ENCODE measurements around the gene SLC17A8. TPM values are rescaled to one million over a fixed set of nuclear protein-coding genes. Genes with fewer than 3 reads are reported as not detected.

Gene SLC17A8
- total RNA-seq, 1 experiment from 2014 or later: 0.15 TPM

DNA sequence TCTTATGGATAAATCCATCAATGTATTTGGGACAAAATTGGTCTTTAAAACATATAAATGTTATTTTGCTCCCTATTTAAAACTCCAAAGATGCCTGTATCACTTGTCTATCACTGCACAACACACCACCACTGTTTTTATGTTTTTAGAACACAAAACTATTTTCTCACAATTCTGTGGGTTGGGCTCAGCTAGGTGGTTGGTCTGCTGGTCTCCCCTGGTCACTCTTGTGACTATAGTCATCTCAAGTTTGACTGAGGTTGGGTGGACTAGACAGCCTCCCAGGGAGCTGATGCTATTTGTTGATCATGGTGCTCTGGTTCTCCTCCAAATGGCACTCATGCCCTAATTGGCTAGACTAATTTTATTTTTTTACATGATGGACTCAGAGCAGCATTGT is 77.3 kb downstream of the SLC17A8 start:
- Histone ChIP-seq H3K4me1 (ENCODE audit: low read length) (no peaks in the 10 kb centered on the region), H3K79me2 (ENCODE audit: low read length) (no peaks in the 10 kb centered on the region), H4K20me1 (ENCODE audit: insufficient read depth, low read depth, low read length) (no peaks in the 10 kb centered on the region), H3K9me2 (replicated peaks; ENCODE audit: insufficient read depth, low read length) (no peaks in the 10 kb centered on the region), H3K27ac (ENCODE audit: low read length) (no peak overlapping the region), H3K4me2 (ENCODE audit: low read depth, low read length, poor library complexity, severe bottlenecking) (no peak overlapping the region), H3K36me3 (ENCODE audit: insufficient read depth, low read length) (no peaks in the 10 kb centered on the region), H3K9ac (ENCODE audit: low read length) (no peak overlapping the region), H3K27me3 (ENCODE audit: low read length) (no peaks in the 10 kb centered on the region), H2AFZ (ENCODE audit: low read length) (no peak overlapping the region), H3K9me3 (ENCODE audit: low read length) (no peaks in the 10 kb centered on the region), H3K4me3 (ENCODE audit: low read length) (no peak overlapping the region)
- DNase-seq: no peak

GRCh38 chr12:100435957-100436356 is 79.1 kb downstream of the SLC17A8 start:
- DNase-seq: no peak
- Histone ChIP-seq H3K79me2 (ENCODE audit: low read length) (no peaks in the 10 kb centered on the region), H3K4me3 (ENCODE audit: low read length) (no peak overlapping the region), H3K9ac (ENCODE audit: low read length) (no peak overlapping the region), H3K36me3 (ENCODE audit: insufficient read depth, low read length) (no peaks in the 10 kb centered on the region), H3K4me2 (ENCODE audit: low read depth, low read length, poor library complexity, severe bottlenecking) (no peak overlapping the region), H3K9me2 (replicated peaks; ENCODE audit: insufficient read depth, low read length) (no peaks in the 10 kb centered on the region), H3K4me1 (ENCODE audit: low read length) (no peaks in the 10 kb centered on the region), H4K20me1 (ENCODE audit: insufficient read depth, low read depth, low read length) (no peaks in the 10 kb centered on the region), H3K27ac (ENCODE audit: low read length) (no peak overlapping the region), H2AFZ (ENCODE audit: low read length) (no peak overlapping the region), H3K27me3 (ENCODE audit: low read length) (no peaks in the 10 kb centered on the region), H3K9me3 (ENCODE audit: low read length) (no peaks in the 10 kb centered on the region)

DNA sequence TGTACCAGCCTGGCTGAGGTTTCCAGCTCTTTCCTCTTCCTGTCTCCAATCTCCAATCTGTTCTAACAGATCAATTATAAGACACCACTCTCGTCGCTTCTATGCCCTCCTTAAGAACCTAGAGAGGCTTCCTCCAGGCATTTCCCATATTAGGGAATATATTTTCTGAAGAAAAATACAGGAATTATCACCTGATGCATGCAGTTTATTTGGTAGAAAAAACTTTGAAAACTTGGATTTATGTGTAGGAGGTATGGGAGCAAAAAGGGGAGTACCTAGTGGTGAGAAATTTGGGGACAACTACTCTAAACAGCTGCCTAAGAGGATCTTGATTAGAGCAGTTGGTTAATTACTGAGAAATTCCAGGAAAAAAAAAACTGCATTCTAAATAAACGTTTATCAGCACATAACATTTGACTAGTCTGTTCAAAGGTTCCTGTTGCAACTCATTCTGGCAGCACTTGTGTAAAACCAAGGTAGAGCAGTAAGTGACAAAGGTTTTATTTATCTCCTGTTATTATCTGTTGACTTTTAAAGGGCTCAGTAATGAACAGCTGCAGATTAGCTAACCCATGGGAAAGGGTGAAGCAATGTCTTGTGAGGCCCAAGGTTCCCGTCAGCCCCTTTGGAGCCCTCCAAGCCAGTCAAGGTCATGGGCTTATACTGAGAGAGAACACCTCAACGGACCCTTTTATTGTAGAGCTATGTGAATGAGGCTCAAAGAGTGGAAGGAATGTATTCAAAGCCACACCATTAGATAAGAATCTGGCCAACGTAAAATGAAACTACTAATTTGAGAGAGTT is 80.4 kb downstream of the SLC17A8 start:
- Histone ChIP-seq H3K36me3 (ENCODE audit: insufficient read depth, low read length) (no peaks in the 10 kb centered on the region), H3K27me3 (ENCODE audit: low read length) (no peaks in the 10 kb centered on the region), H3K9ac (ENCODE audit: low read length) (no peak overlapping the region), H4K20me1 (ENCODE audit: insufficient read depth, low read depth, low read length) (no peaks in the 10 kb centered on the region), H3K4me3 (ENCODE audit: low read length) (no peak overlapping the region), H2AFZ (ENCODE audit: low read length) (no peak overlapping the region), H3K9me3 (ENCODE audit: low read length) (no peaks in the 10 kb centered on the region), H3K4me1 (ENCODE audit: low read length) (no peaks in the 10 kb centered on the region), H3K27ac (ENCODE audit: low read length) (no peak overlapping the region), H3K4me2 (ENCODE audit: low read depth, low read length, poor library complexity, severe bottlenecking) (no peak overlapping the region), H3K9me2 (replicated peaks; ENCODE audit: insufficient read depth, low read length) (no peaks in the 10 kb centered on the region), H3K79me2 (ENCODE audit: low read length) (no peaks in the 10 kb centered on the region)
- no peak for DNase-seq

DNA sequence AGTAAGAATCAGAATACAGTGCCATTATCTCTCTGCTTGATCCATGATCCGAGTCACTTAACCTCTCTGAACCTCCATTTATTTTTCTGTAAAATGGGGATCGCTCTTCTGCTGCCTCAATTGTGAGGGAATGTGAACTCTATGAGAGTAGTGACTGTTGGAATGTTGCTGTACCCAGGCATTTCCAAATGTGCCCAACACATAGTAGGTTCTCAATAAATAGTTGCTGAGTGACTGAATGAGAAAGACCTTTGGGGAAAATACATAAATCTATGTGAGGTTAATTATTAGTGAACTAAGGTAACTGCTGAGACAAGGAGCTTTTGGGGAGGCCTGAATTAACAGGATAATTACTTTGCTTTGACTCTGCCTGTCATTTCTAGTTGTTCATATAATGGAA is 82.9 kb downstream of the SLC17A8 start:
- no peaks in the 10 kb centered on the region for H3K27me3 ChIP-seq (ENCODE audit: low read length)
- no peaks in the 10 kb centered on the region for H3K9me2 ChIP-seq (replicated peaks; ENCODE audit: insufficient read depth, low read length)
- no peaks in the 10 kb centered on the region for H3K36me3 ChIP-seq (ENCODE audit: insufficient read depth, low read length)
- H2AFZ ChIP-seq (ENCODE audit: low read length): no peak overlapping the region
- H3K4me2 ChIP-seq (ENCODE audit: low read depth, low read length, poor library complexity, severe bottlenecking): no peak overlapping the region
- no peak overlapping the region for H3K9ac ChIP-seq (ENCODE audit: low read length)
- no peaks in the 10 kb centered on the region for H4K20me1 ChIP-seq (ENCODE audit: insufficient read depth, low read depth, low read length)
- no peaks in the 10 kb centered on the region for H3K4me1 ChIP-seq (ENCODE audit: low read length)
- no peak for DNase-seq
- H3K79me2 ChIP-seq (ENCODE audit: low read length): no peaks in the 10 kb centered on the region
- H3K4me3 ChIP-seq (ENCODE audit: low read length): no peak overlapping the region
- no peak overlapping the region for H3K27ac ChIP-seq (ENCODE audit: low read length)
- H3K9me3 ChIP-seq (ENCODE audit: low read length): no peaks in the 10 kb centered on the region

DNA sequence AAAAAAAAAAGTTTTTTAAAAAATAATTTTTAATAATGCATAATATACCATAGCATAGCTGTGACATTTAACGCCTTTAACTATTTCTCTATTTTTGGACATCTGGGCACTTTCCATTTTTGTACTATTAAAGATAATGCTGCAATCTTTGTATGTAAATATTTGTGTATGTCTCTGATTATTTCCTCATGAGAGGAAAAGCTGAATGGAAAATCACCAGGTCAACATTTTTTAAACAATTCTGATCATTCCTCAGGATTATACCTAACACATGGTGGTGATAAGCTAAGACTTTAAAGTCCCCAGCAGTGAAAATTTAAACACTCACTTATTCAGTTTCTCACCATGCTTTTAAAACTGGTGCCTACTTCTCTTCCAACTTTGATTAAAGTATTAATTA is 85.5 kb downstream of the SLC17A8 start:
- Histone ChIP-seq H2AFZ (ENCODE audit: low read length) (no peak overlapping the region), H3K9me3 (ENCODE audit: low read length) (no peaks in the 10 kb centered on the region), H3K27ac (ENCODE audit: low read length) (no peak overlapping the region), H3K4me2 (ENCODE audit: low read depth, low read length, poor library complexity, severe bottlenecking) (no peak overlapping the region), H3K36me3 (ENCODE audit: insufficient read depth, low read length) (no peaks in the 10 kb centered on the region), H3K4me3 (ENCODE audit: low read length) (no peak overlapping the region), H3K27me3 (ENCODE audit: low read length) (no peaks in the 10 kb centered on the region), H3K9ac (ENCODE audit: low read length) (no peak overlapping the region), H4K20me1 (ENCODE audit: insufficient read depth, low read depth, low read length) (no peaks in the 10 kb centered on the region), H3K9me2 (replicated peaks; ENCODE audit: insufficient read depth, low read length) (no peaks in the 10 kb centered on the region), H3K4me1 (ENCODE audit: low read length) (peaks cover 3% of the 10 kb centered on the region; the same call in 1 of the 2 replicates), H3K79me2 (ENCODE audit: low read length) (no peaks in the 10 kb centered on the region)
- DNase-seq: no peak

- Histone ChIP-seq H3K9me3 (ENCODE audit: low read length) (no peaks in the 10 kb centered on the region), H3K36me3 (ENCODE audit: insufficient read depth, low read length) (no peaks in the 10 kb centered on the region), H4K20me1 (ENCODE audit: insufficient read depth, low read depth, low read length) (no peaks in the 10 kb centered on the region), H3K27ac (ENCODE audit: low read length) (no peak overlapping the region), H3K4me3 (ENCODE audit: low read length) (no peak overlapping the region), H3K4me2 (ENCODE audit: low read depth, low read length, poor library complexity, severe bottlenecking) (no peak overlapping the region), H3K79me2 (ENCODE audit: low read length) (no peaks in the 10 kb centered on the region), H3K9ac (ENCODE audit: low read length) (no peak overlapping the region), H3K4me1 (ENCODE audit: low read length) (peaks cover 5% of the 10 kb centered on the region; the same call in 1 of the 2 replicates), H3K27me3 (ENCODE audit: low read length) (no peaks in the 10 kb centered on the region), H3K9me2 (replicated peaks; ENCODE audit: insufficient read depth, low read length) (no peaks in the 10 kb centered on the region), H2AFZ (ENCODE audit: low read length) (no peak overlapping the region)
- DNase-seq: no peak
Observed at GRCh38 chr12:100443434-100443833, 86.6 kb downstream of the SLC17A8 start.

GRCh38 chr12:100445081-100445481 is 88.2 kb downstream of the SLC17A8 start:
- H3K9ac ChIP-seq (ENCODE audit: low read length): no peak overlapping the region
- no peak overlapping the region for H3K4me3 ChIP-seq (ENCODE audit: low read length)
- no peak overlapping the region for H3K4me2 ChIP-seq (ENCODE audit: low read depth, low read length, poor library complexity, severe bottlenecking)
- no peaks in the 10 kb centered on the region for H4K20me1 ChIP-seq (ENCODE audit: insufficient read depth, low read depth, low read length)
- H3K27ac ChIP-seq (ENCODE audit: low read length): no peak overlapping the region
- no peaks in the 10 kb centered on the region for H3K36me3 ChIP-seq (ENCODE audit: insufficient read depth, low read length)
- H3K4me1 ChIP-seq (ENCODE audit: low read length): peaks cover 5% of the 10 kb centered on the region; the same call in 1 of the 2 replicates
- no peaks in the 10 kb centered on the region for H3K9me2 ChIP-seq (replicated peaks; ENCODE audit: insufficient read depth, low read length)
- H3K9me3 ChIP-seq (ENCODE audit: low read length): no peaks in the 10 kb centered on the region
- H3K79me2 ChIP-seq (ENCODE audit: low read length): no peaks in the 10 kb centered on the region
- DNase-seq: no peak
- H3K27me3 ChIP-seq (ENCODE audit: low read length): no peaks in the 10 kb centered on the region
- no peak overlapping the region for H2AFZ ChIP-seq (ENCODE audit: low read length)

- H4K20me1 ChIP-seq (ENCODE audit: insufficient read depth, low read depth, low read length): no peaks in the 10 kb centered on the region
- H3K9ac ChIP-seq (ENCODE audit: low read length): no peak overlapping the region
- H3K4me3 ChIP-seq (ENCODE audit: low read length): no peak overlapping the region
- no peak overlapping the region for H3K4me2 ChIP-seq (ENCODE audit: low read depth, low read length, poor library complexity, severe bottlenecking)
- no peak overlapping the region for H2AFZ ChIP-seq (ENCODE audit: low read length)
- H3K27ac ChIP-seq (ENCODE audit: low read length): no peak overlapping the region
- H3K36me3 ChIP-seq (ENCODE audit: insufficient read depth, low read length): no peaks in the 10 kb centered on the region
- H3K27me3 ChIP-seq (ENCODE audit: low read length): no peaks in the 10 kb centered on the region
- H3K4me1 ChIP-seq (ENCODE audit: low read length): peaks cover 5% of the 10 kb centered on the region; the same call in 1 of the 2 replicates
- H3K79me2 ChIP-seq (ENCODE audit: low read length): no peaks in the 10 kb centered on the region
- no peaks in the 10 kb centered on the region for H3K9me2 ChIP-seq (replicated peaks; ENCODE audit: insufficient read depth, low read length)
- no peaks in the 10 kb centered on the region for H3K9me3 ChIP-seq (ENCODE audit: low read length)
- DNase-seq: no peak
Observed at GRCh38 chr12:100447381-100447780, 90.5 kb downstream of the SLC17A8 start.
